Neural cell (in vitro differentiated cells): Measurements from ENCODE around the gene GNAS. TPM values are rescaled to one million over a fixed set of nuclear protein-coding genes. Genes with fewer than 3 reads are reported as not detected.

Experiments
- H2AFZ ChIP-seq: fragments of 200-600, 300-800 bp; sonication (generic), shearing (Covaris generic); 2 replicates; pipeline ENCODE4 v1.6.0; 2014; ENCODE audit warnings: low read depth, mild to moderate bottlenecking, antibody characterized with exemption, low read length, moderate library complexity
- H3F3A ChIP-seq: fragments of 200-600 bp; shearing (Covaris generic); 2 replicates; pipeline ENCODE4 v1.6.1; 2016; ENCODE audit warnings: mild to moderate bottlenecking, moderate library complexity, mixed read lengths, antibody characterized with exemption, low read length; ENCODE audit not compliant: insufficient read depth, poor library complexity, severe bottlenecking
- H3K27ac ChIP-seq: fragments of 200-600, 300-800 bp; sonication (generic), shearing (Covaris generic); 2 replicates; pipeline ENCODE4 v1.5.1; 2014; ENCODE audit warnings: mild to moderate bottlenecking, low read length, moderate library complexity
- H3K27me3 ChIP-seq: fragments of 300-800, 200-600 bp; sonication (generic), shearing (Covaris generic); 2 replicates; pipeline ENCODE4 v1.6.0; 2014; ENCODE audit warnings: mild to moderate bottlenecking, low read depth, low read length, moderate library complexity; ENCODE audit not compliant: insufficient read depth
- H3K36me3 ChIP-seq: fragments of 300-800, 200-600 bp; sonication (generic), shearing (Covaris generic); 2 replicates; pipeline ENCODE4 v1.5.1; 2014; ENCODE audit warnings: mild to moderate bottlenecking, antibody characterized with exemption, low read length, moderate library complexity; ENCODE audit not compliant: insufficient read depth
- H3K4me2 ChIP-seq: fragments of 300-800, 200-600 bp; sonication (generic), shearing (Covaris generic); 2 replicates; pipeline ENCODE4 v1.6.0; 2014; ENCODE audit warnings: mild to moderate bottlenecking, low read length
- H3K4me3 ChIP-seq: fragments of 300-800, 200-600 bp; sonication (generic), shearing (Covaris generic); 2 replicates; pipeline ENCODE4 v1.5.1; 2014; ENCODE audit warnings: mild to moderate bottlenecking, low read length, moderate library complexity
- H3K79me2 ChIP-seq: fragments of 200-600 bp; shearing (Covaris generic); replicated peaks from 2 replicates; pipeline ENCODE4 v1.6.0; 2014; ENCODE audit warnings: mild to moderate bottlenecking, low read length, moderate library complexity; ENCODE audit not compliant: insufficient read depth
- H3K9ac ChIP-seq: fragments of 300-800, 200-600 bp; sonication (generic), shearing (Covaris generic); 2 replicates; pipeline ENCODE4 v1.6.1; 2016; ENCODE audit warnings: mild to moderate bottlenecking, low read length, mixed read lengths
- H3K9me2 ChIP-seq: fragments of 200-600 bp; shearing (Covaris generic); 2 replicates; pipeline ENCODE4 v1.6.1; 2016; ENCODE audit warnings: mild to moderate bottlenecking, low read length, mixed read lengths; ENCODE audit not compliant: insufficient read depth
- H3K9me3 ChIP-seq: fragments of 200-600, 300-800 bp; sonication (generic), shearing (Covaris generic); 2 replicates; pipeline ENCODE4 v1.6.1; 2016; ENCODE audit warnings: mild to moderate bottlenecking, mixed run types, low read length, moderate library complexity, mixed read lengths
- H4K20me1 ChIP-seq: fragments of 200-600 bp; shearing (Covaris generic); 2 replicates; pipeline ENCODE4 v1.6.1; 2016; ENCODE audit warnings: mild to moderate bottlenecking, mixed run types; ENCODE audit not compliant: insufficient read depth
- EP300 ChIP-seq: fragments of 450-650 bp; conservative IDR thresholded peaks from 2 replicates; pipeline ENCODE4 v1.6.1; 2014; ENCODE audit warnings: antibody characterized with exemption, mild to moderate bottlenecking, moderate library complexity; ENCODE audit not compliant: poor library complexity, severe bottlenecking
- EZH2 ChIP-seq: fragments of 200-600, 300-800 bp; shearing (Covaris generic), sonication (generic); IDR thresholded peaks from 2 replicates; pipeline ENCODE4 v1.6.1; 2014; ENCODE audit warnings: antibody characterized with exemption, low read length, borderline replicate concordance, mild to moderate bottlenecking; ENCODE audit not compliant: insufficient read depth, poor library complexity, severe bottlenecking
- MXI1 ChIP-seq: fragments of 450-650 bp; conservative IDR thresholded peaks from 2 replicates; pipeline ENCODE4 v1.6.1; 2014; ENCODE audit warnings: antibody characterized with exemption, mild to moderate bottlenecking; ENCODE audit not compliant: poor library complexity, severe bottlenecking
- POLR2AphosphoS5 ChIP-seq: IDR thresholded peaks from 2 replicates; pipeline ENCODE4 v1.6.1; 2012
- RAD21 ChIP-seq: fragments of 450-650 bp; conservative IDR thresholded peaks from 2 replicates; pipeline ENCODE4 v1.6.1; 2014; ENCODE audit warnings: antibody characterized with exemption, mild to moderate bottlenecking, moderate library complexity
- SMC3 ChIP-seq: fragments of 450-650 bp; conservative IDR thresholded peaks from 2 replicates; pipeline ENCODE4 v1.6.1; 2014; ENCODE audit warnings: antibody characterized with exemption, mild to moderate bottlenecking, moderate library complexity; ENCODE audit not compliant: poor library complexity
- TAF1 ChIP-seq: IDR thresholded peaks from 2 replicates; pipeline ENCODE4 v1.6.1; 2012; ENCODE audit warnings: low read depth
- polyA plus RNA-seq: library from polyadenylated mRNA; depleted of rRNA; stranded (reverse); fragments of >200 nt; gene quantifications from 2 replicates; pipeline ENCODE4 v1.2.3, GENCODE V29; 2014
- TF ChIP-seq, protein P1 (sequence below): fragments of 450-650 bp; IDR thresholded peaks from 2 replicates; pipeline ENCODE4 v1.5.1; 2014; ENCODE audit warnings: antibody characterized with exemption, mild to moderate bottlenecking, moderate library complexity; ENCODE audit not compliant: poor library complexity, severe bottlenecking
- TF ChIP-seq, protein P2 (sequence below): IDR thresholded peaks from 2 replicates; pipeline ENCODE4 v1.6.1; 2012; ENCODE audit warnings: borderline replicate concordance

The GNAS gene
- polyA plus RNA-seq, 1 donor from 2014 or later: 958 TPM

DNA sequence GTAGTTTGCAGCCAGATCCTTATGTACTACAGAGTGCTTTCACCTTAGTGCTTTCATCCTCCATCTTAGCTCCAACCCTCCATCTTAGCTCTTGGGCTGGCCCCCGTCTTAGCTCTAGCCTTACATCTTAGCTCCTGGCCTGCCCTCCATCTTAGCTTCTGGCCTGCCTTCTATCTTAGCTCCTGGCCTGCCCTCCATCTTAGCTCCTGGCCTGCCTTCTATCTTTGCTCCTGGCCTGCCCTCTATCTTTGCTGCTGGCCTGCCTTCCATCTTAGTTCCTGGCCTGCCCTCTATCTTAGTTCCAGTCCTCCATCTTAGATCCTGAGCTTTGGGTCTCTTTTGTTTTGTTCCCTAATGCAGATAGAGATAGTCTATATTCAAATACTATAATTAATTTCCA, 22.0 kb downstream of the GNAS start:
- TF ChIP-seq RAD21: no peak
- Histone ChIP-seq H3K9me3 (no peaks in the 10 kb centered on the region), H3K36me3 (no peaks in the 10 kb centered on the region), H3K4me3 (no peak overlapping the region), H3K9ac (no peak overlapping the region), H3K27me3 (no peaks in the 10 kb centered on the region), H3K79me2 (no peaks in the 10 kb centered on the region), H2AFZ (no peak overlapping the region), H3K9me2 (no peaks in the 10 kb centered on the region), H3K4me2 (no peak overlapping the region), H4K20me1 (no peaks in the 10 kb centered on the region), H3K27ac (no peak overlapping the region), H3F3A (peaks cover 2% of the 10 kb centered on the region)

DNA sequence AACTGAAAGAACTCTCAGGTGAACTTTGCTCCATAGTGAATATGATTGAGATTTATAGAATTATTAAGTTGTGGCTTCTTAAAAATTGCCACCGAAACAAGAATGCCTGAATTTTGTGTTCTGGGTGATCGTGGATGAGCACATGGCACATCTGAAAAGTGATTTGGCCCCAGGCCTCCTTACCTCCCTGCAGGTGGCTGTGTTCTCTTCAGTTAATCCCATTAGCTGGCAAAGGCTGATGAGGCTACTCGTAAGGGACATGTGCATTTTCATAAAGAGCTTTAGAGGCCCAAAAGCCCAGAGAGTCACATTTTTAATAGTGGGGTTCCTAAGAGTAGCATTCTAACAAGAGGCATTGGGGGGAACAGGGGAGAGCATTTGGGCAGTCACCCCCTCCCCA, 22.6 kb downstream of the GNAS start:
- Histone ChIP-seq H3F3A (peaks cover 2% of the 10 kb centered on the region), H3K27ac (no peak overlapping the region), H3K9me3 (no peaks in the 10 kb centered on the region), H2AFZ (no peak overlapping the region), H3K9me2 (no peaks in the 10 kb centered on the region), H3K27me3 (no peaks in the 10 kb centered on the region), H3K79me2 (no peaks in the 10 kb centered on the region), H3K4me3 (no peak overlapping the region), H3K4me2 (no peak overlapping the region), H4K20me1 (no peaks in the 10 kb centered on the region), H3K9ac (no peak overlapping the region), H3K36me3 (no peaks in the 10 kb centered on the region)
- TF ChIP-seq SMC3: no peak
- TF ChIP-seq, protein P1, sequence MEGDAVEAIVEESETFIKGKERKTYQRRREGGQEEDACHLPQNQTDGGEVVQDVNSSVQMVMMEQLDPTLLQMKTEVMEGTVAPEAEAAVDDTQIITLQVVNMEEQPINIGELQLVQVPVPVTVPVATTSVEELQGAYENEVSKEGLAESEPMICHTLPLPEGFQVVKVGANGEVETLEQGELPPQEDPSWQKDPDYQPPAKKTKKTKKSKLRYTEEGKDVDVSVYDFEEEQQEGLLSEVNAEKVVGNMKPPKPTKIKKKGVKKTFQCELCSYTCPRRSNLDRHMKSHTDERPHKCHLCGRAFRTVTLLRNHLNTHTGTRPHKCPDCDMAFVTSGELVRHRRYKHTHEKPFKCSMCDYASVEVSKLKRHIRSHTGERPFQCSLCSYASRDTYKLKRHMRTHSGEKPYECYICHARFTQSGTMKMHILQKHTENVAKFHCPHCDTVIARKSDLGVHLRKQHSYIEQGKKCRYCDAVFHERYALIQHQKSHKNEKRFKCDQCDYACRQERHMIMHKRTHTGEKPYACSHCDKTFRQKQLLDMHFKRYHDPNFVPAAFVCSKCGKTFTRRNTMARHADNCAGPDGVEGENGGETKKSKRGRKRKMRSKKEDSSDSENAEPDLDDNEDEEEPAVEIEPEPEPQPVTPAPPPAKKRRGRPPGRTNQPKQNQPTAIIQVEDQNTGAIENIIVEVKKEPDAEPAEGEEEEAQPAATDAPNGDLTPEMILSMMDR: no peak
- TF ChIP-seq POLR2AphosphoS5: no peak
- TF ChIP-seq TAF1: no peak
- no peak for TF ChIP-seq RAD21
- TF ChIP-seq EP300: no peak
- TF ChIP-seq, protein P2, sequence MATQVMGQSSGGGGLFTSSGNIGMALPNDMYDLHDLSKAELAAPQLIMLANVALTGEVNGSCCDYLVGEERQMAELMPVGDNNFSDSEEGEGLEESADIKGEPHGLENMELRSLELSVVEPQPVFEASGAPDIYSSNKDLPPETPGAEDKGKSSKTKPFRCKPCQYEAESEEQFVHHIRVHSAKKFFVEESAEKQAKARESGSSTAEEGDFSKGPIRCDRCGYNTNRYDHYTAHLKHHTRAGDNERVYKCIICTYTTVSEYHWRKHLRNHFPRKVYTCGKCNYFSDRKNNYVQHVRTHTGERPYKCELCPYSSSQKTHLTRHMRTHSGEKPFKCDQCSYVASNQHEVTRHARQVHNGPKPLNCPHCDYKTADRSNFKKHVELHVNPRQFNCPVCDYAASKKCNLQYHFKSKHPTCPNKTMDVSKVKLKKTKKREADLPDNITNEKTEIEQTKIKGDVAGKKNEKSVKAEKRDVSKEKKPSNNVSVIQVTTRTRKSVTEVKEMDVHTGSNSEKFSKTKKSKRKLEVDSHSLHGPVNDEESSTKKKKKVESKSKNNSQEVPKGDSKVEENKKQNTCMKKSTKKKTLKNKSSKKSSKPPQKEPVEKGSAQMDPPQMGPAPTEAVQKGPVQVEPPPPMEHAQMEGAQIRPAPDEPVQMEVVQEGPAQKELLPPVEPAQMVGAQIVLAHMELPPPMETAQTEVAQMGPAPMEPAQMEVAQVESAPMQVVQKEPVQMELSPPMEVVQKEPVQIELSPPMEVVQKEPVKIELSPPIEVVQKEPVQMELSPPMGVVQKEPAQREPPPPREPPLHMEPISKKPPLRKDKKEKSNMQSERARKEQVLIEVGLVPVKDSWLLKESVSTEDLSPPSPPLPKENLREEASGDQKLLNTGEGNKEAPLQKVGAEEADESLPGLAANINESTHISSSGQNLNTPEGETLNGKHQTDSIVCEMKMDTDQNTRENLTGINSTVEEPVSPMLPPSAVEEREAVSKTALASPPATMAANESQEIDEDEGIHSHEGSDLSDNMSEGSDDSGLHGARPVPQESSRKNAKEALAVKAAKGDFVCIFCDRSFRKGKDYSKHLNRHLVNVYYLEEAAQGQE: no peak
- no peak for TF ChIP-seq MXI1
- no peak for TF ChIP-seq EZH2

DNA sequence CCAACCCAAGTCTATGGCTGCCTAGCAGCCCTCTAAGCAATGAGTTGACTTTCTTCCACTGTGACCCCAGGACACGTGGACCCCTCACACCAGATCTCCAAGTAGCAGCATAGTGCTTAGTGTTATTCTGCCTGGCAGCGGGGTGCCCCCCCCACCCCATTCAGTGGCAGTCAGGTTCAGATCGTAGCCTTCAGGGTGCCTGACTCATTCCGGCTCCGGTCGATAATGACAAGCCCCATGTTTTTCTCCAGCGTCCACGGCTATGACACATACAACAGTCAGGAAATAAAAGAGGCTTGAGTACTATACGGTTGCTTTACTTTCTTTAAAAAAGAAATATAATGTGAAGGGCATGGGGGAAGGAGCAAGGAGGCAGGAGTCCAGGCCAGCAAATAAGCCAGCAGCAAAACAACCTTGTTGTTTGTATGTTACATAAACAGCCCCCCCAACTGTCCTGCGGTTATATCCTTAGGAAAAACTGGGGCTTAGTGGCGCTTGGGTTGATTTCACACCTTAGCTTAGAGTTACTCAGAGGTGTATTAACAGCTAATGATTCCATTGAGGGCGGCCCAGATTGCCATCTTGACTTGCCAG, 23.1 kb downstream of the GNAS start:
- TF ChIP-seq, protein P1: no peak
- TF ChIP-seq RAD21 (no peak), POLR2AphosphoS5 (no peak), EP300 (no peak), MXI1 (no peak), TAF1 (no peak), SMC3 (no peak), EZH2 (no peak)
- TF ChIP-seq, protein P2: no peak
- H3K9ac ChIP-seq: no peak overlapping the region
- H3K79me2 ChIP-seq: no peaks in the 10 kb centered on the region
- peaks cover 2% of the 10 kb centered on the region for H3F3A ChIP-seq
- no peaks in the 10 kb centered on the region for H4K20me1 ChIP-seq
- no peak overlapping the region for H2AFZ ChIP-seq
- H3K4me2 ChIP-seq: no peak overlapping the region
- H3K4me3 ChIP-seq: no peak overlapping the region
- H3K27ac ChIP-seq: no peak overlapping the region
- H3K36me3 ChIP-seq: no peaks in the 10 kb centered on the region
- no peaks in the 10 kb centered on the region for H3K27me3 ChIP-seq
- H3K9me3 ChIP-seq: no peaks in the 10 kb centered on the region
- no peaks in the 10 kb centered on the region for H3K9me2 ChIP-seq
